Panc1 (cell line): Measurements from ENCODE around the gene TSC22D1. TPM values are rescaled to one million over a fixed set of nuclear protein-coding genes. Genes with fewer than 3 reads are reported as not detected.

Experiments used
- ATAC-seq: fragments of 200-7000 bp; cut with Tn5 transposase; 2 replicates; pipeline ENCODE4 v1.9.1; 2020; ENCODE audit warnings: mild to moderate bottlenecking, moderate library complexity
- BruUV-seq: library from RNA; stranded (reverse); fragments of 400-500 nt; replicated peaks from 2 replicates; lab custom pipeline; 2021; lab: Mats Ljungman, UMichigan
- CTCF ChIA-PET: fragments of 300-600 bp; sonication (Branson Sonifier 250); formaldehyde crosslinking; loops from one replicate; lab custom pipeline; 2022; ENCODE audit warnings: antibody characterized with exemption; lab: Charles Lee
- POLR2A ChIA-PET: fragments of 300-600 bp; sonication (Branson Sonifier 250); formaldehyde crosslinking; loops from one replicate; lab custom pipeline; 2022; ENCODE audit warnings: antibody characterized with exemption; lab: Charles Lee
- DNase-seq: peaks from one replicate; pipeline ENCODE4 v3.0.0-alpha.2; 2010; ENCODE audit warnings: low read depth, low spot score
- H3K27ac ChIP-seq: 2 replicates; pipeline ENCODE4 v1.5.1; 2011; ENCODE audit warnings: mild to moderate bottlenecking, low read length, inconsistent platforms
- H3K27me3 ChIP-seq: fragments of 200-500 bp; sonication (Bioruptor generic); 2 replicates; pipeline ENCODE4 v1.6.0; 2014; ENCODE audit warnings: low read length, inconsistent platforms; ENCODE audit not compliant: control insufficient read depth, insufficient read depth
- H3K36me3 ChIP-seq: fragments of 200-500 bp; sonication (Bioruptor generic); 2 replicates; pipeline ENCODE4 v1.5.1; 2014; ENCODE audit warnings: inconsistent platforms, mild to moderate bottlenecking, low read length, moderate library complexity; ENCODE audit not compliant: control insufficient read depth, insufficient read depth
- H3K4me1 ChIP-seq: 2 replicates; pipeline ENCODE4 v1.5.1; 2011; ENCODE audit warnings: inconsistent platforms, mild to moderate bottlenecking, low read length, moderate library complexity; ENCODE audit not compliant: control insufficient read depth, insufficient read depth
- H3K4me3 ChIP-seq, 2 experiments: 2 replicates each; pipeline ENCODE4 v1.5.1; 2011 to 2012; ENCODE audit warnings: low read depth in 2 of 2, low read length in 2 of 2, mild to moderate bottlenecking in 2 of 2, inconsistent platforms in 1 of 2, moderate library complexity in 1 of 2
- H3K9me3 ChIP-seq: fragments of 200-500 bp; sonication (Bioruptor generic); 2 replicates; pipeline ENCODE4 v1.5.1; 2014; ENCODE audit warnings: low read depth, mild to moderate bottlenecking, inconsistent platforms, low read length, moderate library complexity; ENCODE audit not compliant: control insufficient read depth, insufficient read depth
- CTCF ChIP-seq: fragments of 450-650 bp; IDR thresholded peaks from 2 replicates; pipeline ENCODE4 v1.5.1; 2017; ENCODE audit warnings: mild to moderate bottlenecking
- POLR2AphosphoS5 ChIP-seq: IDR thresholded peaks from 2 replicates; pipeline ENCODE4 v1.6.1; 2012; ENCODE audit warnings: mild to moderate bottlenecking, low read depth, low read length, moderate library complexity
- REST ChIP-seq, 2 experiments: IDR thresholded peaks; 2 replicates each; pipeline ENCODE4 v1.6.1; 2011 to 2012; ENCODE audit warnings: low read depth in 2 of 2, control low read depth in 1 of 2, low read length in 1 of 2, mild to moderate bottlenecking in 1 of 2, moderate library complexity in 1 of 2; ENCODE audit not compliant: insufficient read depth in 1 of 2
- SIN3A ChIP-seq: IDR thresholded peaks from 2 replicates; pipeline ENCODE4 v1.6.1; 2012; ENCODE audit warnings: low read depth, mild to moderate bottlenecking, low read length, moderate library complexity, borderline replicate concordance; ENCODE audit not compliant: insufficient read depth
- TCF7L2 ChIP-seq: IDR thresholded peaks from 2 replicates; pipeline ENCODE4 v1.6.1; 2011; ENCODE audit warnings: mild to moderate bottlenecking, low read depth, low read length, inconsistent platforms
- in situ Hi-C: cut with HindIII; loops from 2 replicates; pipeline ENCODE4 v1.10.0; 2016; ENCODE audit warnings: low sequenced_read_pairs, low pct_unique_long_range_greater_than_20kb
- intact Hi-C: fragments of 100-400 bp; cut with micrococcal nuclease; formaldehyde crosslinking; loops from one replicate; pipeline ENCODE4 v1.10.0; 2022; ENCODE audit not compliant: unreplicated experiment
- total RNA-seq: library from RNA; stranded (reverse); gene quantifications from one replicate; pipeline ENCODE4 v1.2.1, GENCODE V29; 2021; ENCODE audit not compliant: unreplicated experiment

The TSC22D1 gene
- total RNA-seq, 1 experiment from 2014 or later: 31.8 TPM

GRCh38 chr13:44576351-44577235 is 463 bp upstream of the TSC22D1 start:
- ATAC-seq (peak; percentile 11), DNase-seq (no peak)
- Histone ChIP-seq H3K4me3 (peak overlapping the region; percentile 66 to 70), H3K27me3 (no peaks in the 10 kb centered on the region), H3K9me3 (no peaks in the 10 kb centered on the region), H3K36me3 (no peaks in the 10 kb centered on the region), H3K4me1 (peaks cover 24% of the 10 kb centered on the region), H3K27ac (peak overlapping the region; percentile 74)
- no peak for TF ChIP-seq TCF7L2
- no peak for TF ChIP-seq CTCF
- no peak for TF ChIP-seq REST (IDR thresholded peaks at IDR 0.05; ENCODE audit: insufficient read depth in 1 of 2, low read depth in 2 of 2, low read length in 1 of 2)
- TF ChIP-seq SIN3A: no peak
- no peak for TF ChIP-seq POLR2AphosphoS5
- ChIA-PET CTCF (no interaction called here), POLR2A (no interaction called here)
- BruUV-seq: no TSS peak
- intact Hi-C loops (no loop called here), in situ Hi-C loops (no loop called here)

DNA sequence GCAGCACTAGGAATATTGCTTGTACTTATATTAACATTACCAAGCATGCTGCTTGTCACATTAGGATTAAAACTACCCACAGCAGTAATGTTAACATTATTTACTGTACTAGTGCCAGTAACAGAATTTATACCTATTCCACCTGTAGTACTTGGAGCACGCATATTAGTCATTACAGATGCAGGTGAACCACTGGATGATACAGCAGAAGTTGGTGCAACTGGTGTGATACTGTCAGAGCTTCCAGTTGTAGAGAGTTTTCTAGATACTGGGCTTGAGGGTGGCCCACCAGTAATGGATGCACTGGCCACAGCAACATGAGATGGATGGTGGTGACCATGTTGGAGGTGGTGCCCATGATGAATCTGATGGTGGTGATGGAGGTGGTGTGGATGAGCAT is 1.1 kb downstream of the TSC22D1 start:
- H3K27me3 ChIP-seq: no peaks in the 10 kb centered on the region
- H3K9me3 ChIP-seq: no peaks in the 10 kb centered on the region
- H3K4me1 ChIP-seq: peaks cover 24% of the 10 kb centered on the region
- POLR2A ChIA-PET: no interaction called here
- peak overlapping the region; percentile 66 to 70 for H3K4me3 ChIP-seq
- ATAC-seq (no peak), DNase-seq (no peak)
- CTCF ChIA-PET: no interaction called here
- no peaks in the 10 kb centered on the region for H3K36me3 ChIP-seq
- H3K27ac ChIP-seq: no peak overlapping the region
- BruUV-seq: no TSS peak
- in situ Hi-C loops (no loop called here), intact Hi-C loops (no loop called here)
- TF ChIP-seq REST (IDR thresholded peaks at IDR 0.05; ENCODE audit: insufficient read depth in 1 of 2, low read depth in 2 of 2, low read length in 1 of 2) (no peak), TCF7L2 (no peak), POLR2AphosphoS5 (no peak), SIN3A (no peak), CTCF (no peak)
